H9 (cell line): ENCODE results near the gene CCSER1. TPM values are rescaled to one million over a fixed set of nuclear protein-coding genes. Genes with fewer than 3 reads are reported as not detected.

ENCODE experiments used
- DNase-seq: peaks from one replicate; pipeline ENCODE4 v3.0.0-alpha.2; 2017
- H2AFZ ChIP-seq: one replicate; pipeline ENCODE4 v1.6.1; 2013; ENCODE audit warnings: mild to moderate bottlenecking, low read length, control low read depth, moderate library complexity
- H2AK5ac ChIP-seq: 2 replicates; pipeline ENCODE4 v1.6.1; 2013; ENCODE audit warnings: low read length, control low read depth, mixed read lengths; ENCODE audit not compliant: insufficient read length
- H2BK120ac ChIP-seq: one replicate; pipeline ENCODE4 v1.6.1; 2013; ENCODE audit warnings: low read depth, mild to moderate bottlenecking, low read length, control low read depth, inconsistent platforms; ENCODE audit not compliant: poor library complexity, severe bottlenecking
- H2BK12ac ChIP-seq: 2 replicates; pipeline ENCODE4 v1.6.1; 2013; ENCODE audit warnings: low read length, control low read depth, mixed read lengths, low read depth; ENCODE audit not compliant: insufficient read length
- H2BK15ac ChIP-seq: 2 replicates; pipeline ENCODE4 v1.6.1; 2013; ENCODE audit warnings: low read depth, low read length, control low read depth
- H2BK20ac ChIP-seq: one replicate; pipeline ENCODE4 v1.6.1; 2013; ENCODE audit warnings: low read depth, mild to moderate bottlenecking, low read length, control low read depth, inconsistent platforms; ENCODE audit not compliant: poor library complexity, severe bottlenecking
- H2BK5ac ChIP-seq: 2 replicates; pipeline ENCODE4 v1.6.1; 2013; ENCODE audit warnings: low read length, control low read depth, mixed read lengths; ENCODE audit not compliant: insufficient read length
- H3K14ac ChIP-seq: 2 replicates; pipeline ENCODE4 v1.6.1; 2013; ENCODE audit warnings: low read length, control low read depth; ENCODE audit not compliant: insufficient read depth
- H3K18ac ChIP-seq: 2 replicates; pipeline ENCODE4 v1.6.1; 2013; ENCODE audit warnings: low read depth, mild to moderate bottlenecking, mixed read lengths, low read length, control low read depth; ENCODE audit not compliant: insufficient read length
- H3K23ac ChIP-seq: 2 replicates; pipeline ENCODE4 v1.6.1; 2013; ENCODE audit warnings: low read length, control low read depth, mixed read lengths, low read depth; ENCODE audit not compliant: insufficient read length
- H3K23me2 ChIP-seq: 2 replicates; pipeline ENCODE4 v1.6.1; 2013; ENCODE audit warnings: low read depth, mild to moderate bottlenecking, mixed read lengths, low read length, control low read depth; ENCODE audit not compliant: insufficient read length, poor library complexity, severe bottlenecking
- H3K27ac ChIP-seq: 2 replicates; pipeline ENCODE4 v1.5.1; 2013; ENCODE audit warnings: low read length, control low read depth, mixed read lengths, low read depth; ENCODE audit not compliant: insufficient read length
- H3K27me3 ChIP-seq: 2 replicates; pipeline ENCODE4 v1.6.1; 2013; ENCODE audit warnings: low read length, control low read depth, inconsistent platforms; ENCODE audit not compliant: insufficient read depth
- H3K4ac ChIP-seq: 2 replicates; pipeline ENCODE4 v1.6.1; 2013; ENCODE audit warnings: low read depth, mild to moderate bottlenecking, control low read depth, inconsistent platforms, low read length, moderate library complexity
- H3K4me1 ChIP-seq: 2 replicates; pipeline ENCODE4 v1.6.1; 2013; ENCODE audit warnings: low read length, control low read depth, inconsistent platforms; ENCODE audit not compliant: insufficient read depth
- H3K4me2 ChIP-seq: 2 replicates; pipeline ENCODE4 v1.6.1; 2013; ENCODE audit warnings: low read length, control low read depth, mixed read lengths; ENCODE audit not compliant: insufficient read length, insufficient read depth
- H3K56ac ChIP-seq: 2 replicates; pipeline ENCODE4 v1.6.1; 2013; ENCODE audit warnings: low read depth, mild to moderate bottlenecking, mixed read lengths, low read length, control low read depth; ENCODE audit not compliant: insufficient read length
- H3K79me1 ChIP-seq: 2 replicates; pipeline ENCODE4 v1.6.1; 2013; ENCODE audit warnings: low read depth, mild to moderate bottlenecking, moderate library complexity, low read length, control low read depth, inconsistent platforms; ENCODE audit not compliant: insufficient read depth, poor library complexity, severe bottlenecking
- H3K79me2 ChIP-seq: 2 replicates; pipeline ENCODE4 v1.6.1; 2013; ENCODE audit warnings: low read length, control low read depth, inconsistent platforms; ENCODE audit not compliant: insufficient read depth
- H3K9ac ChIP-seq: 2 replicates; pipeline ENCODE4 v1.6.1; 2013; ENCODE audit warnings: low read length, control low read depth, mixed read lengths; ENCODE audit not compliant: insufficient read length; ENCODE audit errors: extremely low read depth
- H3K9me3 ChIP-seq: one replicate; pipeline ENCODE4 v1.6.1; 2013; ENCODE audit warnings: low read depth, low read length, inconsistent platforms; ENCODE audit not compliant: control insufficient read depth
- H3T11ph ChIP-seq: one replicate; pipeline ENCODE4 v1.6.1; 2013; ENCODE audit warnings: mild to moderate bottlenecking, low read length, control low read depth, inconsistent platforms
- H4K20me1 ChIP-seq: one replicate; pipeline ENCODE4 v1.6.1; 2013; ENCODE audit not compliant: control insufficient read depth, insufficient read length, insufficient read depth
- H4K5ac ChIP-seq: 2 replicates; pipeline ENCODE4 v1.6.1; 2013; ENCODE audit warnings: low read depth, mild to moderate bottlenecking, mixed read lengths, low read length, control low read depth; ENCODE audit not compliant: insufficient read length
- H4K8ac ChIP-seq: replicated peaks from 2 replicates; pipeline ENCODE4 v1.6.1; 2013; ENCODE audit warnings: low read length, control low read depth, mixed read lengths, low read depth; ENCODE audit not compliant: insufficient read length
- H4K91ac ChIP-seq: 2 replicates; pipeline ENCODE4 v1.6.1; 2013; ENCODE audit warnings: low read depth, mild to moderate bottlenecking, moderate library complexity, mixed read lengths, low read length, control low read depth; ENCODE audit not compliant: insufficient read length
- H3K27ac Mint-ChIP-seq, 3 experiments: 2 replicates in 2 of 3; 3 replicates in 1 of 3; pipeline ENCODE4 v1.8.0; 2020 to 2021; ENCODE audit warnings: mixed read lengths in 3 of 3, mild to moderate bottlenecking in 1 of 3, moderate library complexity in 1 of 3
- H3K27me3 Mint-ChIP-seq: 2 replicates; pipeline ENCODE4 v1.8.0; 2021; ENCODE audit warnings: low read depth, mild to moderate bottlenecking, moderate library complexity, mixed read lengths
- H3K36me3 Mint-ChIP-seq, 3 experiments: 2 replicates in 2 of 3; 3 replicates in 1 of 3; pipeline ENCODE4 v1.8.0; 2020 to 2021; ENCODE audit warnings: low read depth in 3 of 3, mixed read lengths in 3 of 3; ENCODE audit not compliant: insufficient read depth in 1 of 3
- H3K4me1 Mint-ChIP-seq, 2 experiments: 2 replicates each; pipeline ENCODE4 v1.8.0; 2020; ENCODE audit warnings: mixed read lengths in 2 of 2
- H3K4me3 Mint-ChIP-seq, 2 experiments: 2 replicates in 1 of 2; 3 replicates in 1 of 2; pipeline ENCODE4 v1.8.0; 2020 to 2021; ENCODE audit warnings: mild to moderate bottlenecking in 2 of 2, mixed read lengths in 2 of 2, moderate library complexity in 1 of 2
- H3K9me3 Mint-ChIP-seq, 2 experiments: 2 replicates in 1 of 2; 3 replicates in 1 of 2; pipeline ENCODE4 v1.8.0; 2020; ENCODE audit warnings: mild to moderate bottlenecking in 2 of 2, mixed read lengths in 2 of 2, moderate library complexity in 1 of 2
- WGBS: extraction: QIAGEN DNeasy Blood & Tissue Kit; methylation state at CpG from one replicate; pipeline ENCODE4 v1.1.7; 2013; ENCODE audit warnings: missing lambda C conversion rate, low lambda C conversion rate, mixed read lengths; ENCODE audit not compliant: insufficient read length; ENCODE audit errors: extremely low coverage; 5-methylcytosine and 5-hydroxymethylcytosine counted together
- total RNA-seq: library from RNA; stranded (reverse); gene quantifications from 2 replicates; pipeline ENCODE4 v1.2.1, GENCODE V29; 2021
- TF ChIP-seq, protein P1 (sequence below): fragments of 200-600 bp; sonication (generic); conservative IDR thresholded peaks from 3 replicates; pipeline ENCODE4 v1.8.0; 2021; ENCODE audit warnings: antibody characterized with exemption, mild to moderate bottlenecking

CCSER1 gene
- total RNA-seq, 1 experiment from 2014 or later = 0.37 TPM

GRCh38 chr4:90689739-90690138 lies 562.5 kb downstream of the CCSER1 start:
- H3K18ac ChIP-seq = no peak overlapping the region
- H3T11ph ChIP-seq = no peak overlapping the region
- no peak overlapping the region for H3K23ac ChIP-seq
- WGBS = no CpG with 5 or more reads among the region's 1 CpG
- no peaks in the 10 kb centered on the region for H3K79me2 ChIP-seq
- H3K27ac ChIP-seq = no peak overlapping the region
- Mint-ChIP-seq H3K27ac (peak overlapping the region in 1 of 3 experiments; percentile 77; a peak in 3 of 7 replicates), H3K36me3 (no peaks in the 10 kb centered on the region), H3K9me3 (no peaks in the 10 kb centered on the region), H3K27me3 (no peaks in the 10 kb centered on the region), H3K4me3 (no peak overlapping the region), H3K4me1 (peaks cover 0 to 8% of the 10 kb centered on the region in 2 experiments; a peak in 1 of 4 replicates)
- no peak overlapping the region for H2BK12ac ChIP-seq
- H2BK120ac ChIP-seq = no peak overlapping the region
- no peak overlapping the region for H3K14ac ChIP-seq
- no peak overlapping the region for H4K91ac ChIP-seq
- H2AFZ ChIP-seq = no peak overlapping the region
- DNase-seq = no peak
- no peaks in the 10 kb centered on the region for H3K79me1 ChIP-seq
- H3K23me2 ChIP-seq = no peaks in the 10 kb centered on the region
- H2BK15ac ChIP-seq = no peak overlapping the region
- H3K9ac ChIP-seq = no peak overlapping the region
- no peaks in the 10 kb centered on the region for H3K4me1 ChIP-seq
- TF ChIP-seq, protein P1, sequence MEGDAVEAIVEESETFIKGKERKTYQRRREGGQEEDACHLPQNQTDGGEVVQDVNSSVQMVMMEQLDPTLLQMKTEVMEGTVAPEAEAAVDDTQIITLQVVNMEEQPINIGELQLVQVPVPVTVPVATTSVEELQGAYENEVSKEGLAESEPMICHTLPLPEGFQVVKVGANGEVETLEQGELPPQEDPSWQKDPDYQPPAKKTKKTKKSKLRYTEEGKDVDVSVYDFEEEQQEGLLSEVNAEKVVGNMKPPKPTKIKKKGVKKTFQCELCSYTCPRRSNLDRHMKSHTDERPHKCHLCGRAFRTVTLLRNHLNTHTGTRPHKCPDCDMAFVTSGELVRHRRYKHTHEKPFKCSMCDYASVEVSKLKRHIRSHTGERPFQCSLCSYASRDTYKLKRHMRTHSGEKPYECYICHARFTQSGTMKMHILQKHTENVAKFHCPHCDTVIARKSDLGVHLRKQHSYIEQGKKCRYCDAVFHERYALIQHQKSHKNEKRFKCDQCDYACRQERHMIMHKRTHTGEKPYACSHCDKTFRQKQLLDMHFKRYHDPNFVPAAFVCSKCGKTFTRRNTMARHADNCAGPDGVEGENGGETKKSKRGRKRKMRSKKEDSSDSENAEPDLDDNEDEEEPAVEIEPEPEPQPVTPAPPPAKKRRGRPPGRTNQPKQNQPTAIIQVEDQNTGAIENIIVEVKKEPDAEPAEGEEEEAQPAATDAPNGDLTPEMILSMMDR = no peak
- no peak overlapping the region for H2BK5ac ChIP-seq
- no peak overlapping the region for H3K4me2 ChIP-seq
- no peak overlapping the region for H2BK20ac ChIP-seq
- H4K20me1 ChIP-seq = no peaks in the 10 kb centered on the region
- H3K27me3 ChIP-seq = no peaks in the 10 kb centered on the region
- H2AK5ac ChIP-seq = no peak overlapping the region
- no peak overlapping the region for H4K5ac ChIP-seq
- no peaks in the 10 kb centered on the region for H3K9me3 ChIP-seq
- H3K4ac ChIP-seq = no peak overlapping the region
- no peak overlapping the region for H3K56ac ChIP-seq
- H4K8ac ChIP-seq = no peak overlapping the region
